Measurements from ENCODE around the gene PJA2. TPM values are rescaled to one million over a fixed set of nuclear protein-coding genes. Genes with fewer than 3 reads are reported as not detected.

PJA2 gene
- total and polyA plus RNA-seq, 11 donors = 19.0 to 108 (median 85.3) TPM

DNA sequence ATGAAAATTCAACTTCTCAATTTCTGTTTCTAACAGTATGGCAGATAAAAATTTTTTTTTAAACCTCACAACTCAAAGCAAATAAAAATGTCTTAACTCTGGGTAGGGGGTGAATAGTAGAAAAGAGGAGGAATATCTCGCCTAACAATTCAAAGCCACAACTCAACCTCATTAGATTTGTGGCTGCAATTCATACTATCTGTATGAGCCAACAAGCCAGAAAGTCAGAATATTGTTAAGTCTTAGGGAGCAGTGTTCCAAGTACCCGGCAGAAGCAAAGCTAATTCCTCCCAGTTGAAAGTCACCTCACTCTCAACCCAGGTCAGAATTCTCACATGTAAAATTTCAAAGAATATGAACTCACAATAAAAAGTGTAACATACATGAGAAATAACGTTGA lies 15.0 kb downstream of the PJA2 start:
- Histone ChIP-seq H3K27ac (no peak overlapping the region), H3K4me1 (peaks cover 0 to 83% (median 20%) of the 10 kb centered on the region in 12 donors), H3K9me3 (no peaks in the 10 kb centered on the region), H3K4me3 (no peak overlapping the region), H3K27me3 (no peaks in the 10 kb centered on the region), H3K36me3 (peaks cover 0 to 4% (median 0%) of the 10 kb centered on the region in 9 donors)
- DNase-seq (no peak), ATAC-seq (no peak)
- no peak for TF ChIP-seq POLR2A (IDR thresholded peaks at IDR 0.05)
- TF ChIP-seq, protein P1, sequence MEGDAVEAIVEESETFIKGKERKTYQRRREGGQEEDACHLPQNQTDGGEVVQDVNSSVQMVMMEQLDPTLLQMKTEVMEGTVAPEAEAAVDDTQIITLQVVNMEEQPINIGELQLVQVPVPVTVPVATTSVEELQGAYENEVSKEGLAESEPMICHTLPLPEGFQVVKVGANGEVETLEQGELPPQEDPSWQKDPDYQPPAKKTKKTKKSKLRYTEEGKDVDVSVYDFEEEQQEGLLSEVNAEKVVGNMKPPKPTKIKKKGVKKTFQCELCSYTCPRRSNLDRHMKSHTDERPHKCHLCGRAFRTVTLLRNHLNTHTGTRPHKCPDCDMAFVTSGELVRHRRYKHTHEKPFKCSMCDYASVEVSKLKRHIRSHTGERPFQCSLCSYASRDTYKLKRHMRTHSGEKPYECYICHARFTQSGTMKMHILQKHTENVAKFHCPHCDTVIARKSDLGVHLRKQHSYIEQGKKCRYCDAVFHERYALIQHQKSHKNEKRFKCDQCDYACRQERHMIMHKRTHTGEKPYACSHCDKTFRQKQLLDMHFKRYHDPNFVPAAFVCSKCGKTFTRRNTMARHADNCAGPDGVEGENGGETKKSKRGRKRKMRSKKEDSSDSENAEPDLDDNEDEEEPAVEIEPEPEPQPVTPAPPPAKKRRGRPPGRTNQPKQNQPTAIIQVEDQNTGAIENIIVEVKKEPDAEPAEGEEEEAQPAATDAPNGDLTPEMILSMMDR (IDR thresholded peaks at IDR 0.05) = no peak
- intact Hi-C loops (cut with DNase I) = no loop called here
- 50 to 71% (median 63%) methylated on average over 3 of the region's 3 CpGs for WGBS, 4 donors

DNA sequence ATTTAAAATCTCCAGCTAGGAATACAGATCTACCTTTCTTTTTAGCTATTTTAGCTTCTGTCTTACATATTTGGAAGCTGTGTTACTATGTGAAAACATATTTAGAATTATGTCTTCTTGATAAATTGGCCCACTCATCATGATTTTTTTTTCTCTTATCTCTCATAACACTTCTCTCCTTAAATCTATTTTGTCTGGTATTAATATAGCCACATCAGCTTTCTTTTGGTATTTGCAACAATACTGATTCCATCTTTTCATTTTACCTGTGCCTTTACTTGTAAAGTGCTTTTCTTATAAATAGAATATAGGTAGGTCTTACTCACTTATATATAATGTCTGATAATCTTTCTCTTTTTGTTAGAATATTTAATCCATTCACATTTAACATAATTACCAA lies 19.6 kb downstream of the PJA2 start:
- intact Hi-C loops (cut with DNase I) = no loop called here
- ATAC-seq (no peak), DNase-seq (no peak)
- Histone ChIP-seq H3K36me3 (no peaks in the 10 kb centered on the region), H3K4me1 (peaks cover 0 to 82% (median 39%) of the 10 kb centered on the region in 12 donors), H3K4me3 (no peak overlapping the region), H3K27me3 (no peaks in the 10 kb centered on the region), H3K9me3 (no peaks in the 10 kb centered on the region), H3K27ac (no peak overlapping the region)
- TF ChIP-seq, protein P1 (IDR thresholded peaks at IDR 0.05) = no peak
- TF ChIP-seq POLR2A (IDR thresholded peaks at IDR 0.05) = no peak

DNA sequence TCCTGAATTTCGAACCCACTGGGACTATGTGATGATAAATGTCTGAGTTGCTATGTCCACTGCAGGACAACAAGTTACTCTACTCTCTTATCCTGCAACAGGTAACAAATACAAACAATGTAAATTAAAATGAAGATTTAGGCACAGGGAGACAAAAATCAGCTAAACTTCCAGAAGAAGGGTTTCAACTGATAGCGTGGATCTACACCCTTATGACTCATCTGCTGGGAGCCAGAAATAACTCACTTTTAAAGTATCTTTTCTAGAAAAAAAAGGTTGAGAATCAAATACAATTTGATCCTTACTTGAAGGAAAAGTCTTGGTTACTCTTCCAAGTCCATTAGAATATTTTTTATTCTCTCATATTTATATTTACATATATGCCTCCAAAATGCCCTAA lies 21.4 kb downstream of the PJA2 start:
- Histone ChIP-seq H3K27me3 (no peaks in the 10 kb centered on the region), H3K4me3 (no peak overlapping the region), H3K9me3 (no peaks in the 10 kb centered on the region), H3K4me1 (peaks cover 0 to 65% (median 35%) of the 10 kb centered on the region in 12 donors), H3K27ac (no peak overlapping the region), H3K36me3 (peaks cover 0 to 5% (median 0%) of the 10 kb centered on the region in 9 donors)
- TF ChIP-seq, protein P1 (IDR thresholded peaks at IDR 0.05) = no peak
- no peak for TF ChIP-seq POLR2A (IDR thresholded peaks at IDR 0.05)
- DNase-seq (no peak), ATAC-seq (no peak)
- 59 to 72% (median 67%) methylated on average over 2 of the region's 2 CpGs for WGBS, 4 donors
- intact Hi-C loops (cut with DNase I) = no loop called here

DNA sequence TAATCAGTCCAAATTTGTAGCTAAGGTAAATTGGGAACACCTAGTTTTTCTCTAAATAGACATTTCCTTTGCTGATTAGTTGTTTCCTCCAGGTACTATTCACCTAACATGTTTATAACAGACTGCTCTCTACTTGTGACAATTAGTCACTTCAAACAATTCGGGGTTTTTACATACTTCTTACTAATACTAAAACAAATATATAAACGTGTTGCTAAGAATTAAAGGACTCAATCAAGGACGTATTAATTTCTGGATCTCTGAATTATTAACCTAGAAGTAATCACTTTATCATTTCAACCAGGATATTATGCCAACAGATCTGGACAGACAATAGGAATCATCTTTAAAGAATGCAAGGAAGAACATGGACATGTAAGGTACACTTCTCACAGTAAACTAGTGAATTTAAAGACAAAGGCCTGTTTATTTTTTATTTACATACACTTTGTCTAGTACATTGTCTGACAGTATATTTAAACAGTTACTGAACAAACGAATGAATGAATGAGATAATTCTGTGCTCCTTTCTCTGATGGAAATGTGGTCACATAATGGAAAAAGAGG lies 22.3 kb downstream of the PJA2 start:
- Histone ChIP-seq H3K27me3 (no peaks in the 10 kb centered on the region), H3K27ac (no peak overlapping the region), H3K36me3 (peaks cover 0 to 14% (median 7%) of the 10 kb centered on the region in 9 donors), H3K4me3 (no peak overlapping the region), H3K4me1 (peaks cover 0 to 57% (median 35%) of the 10 kb centered on the region in 12 donors), H3K9me3 (no peaks in the 10 kb centered on the region)
- ATAC-seq (no peak), DNase-seq (no peak)
- TF ChIP-seq, protein P1 (IDR thresholded peaks at IDR 0.05) = no peak
- TF ChIP-seq POLR2A (IDR thresholded peaks at IDR 0.05) = no peak
- 75 to 81% (median 76%) methylated on average over 4 of the region's 4 CpGs for WGBS, 4 donors
- intact Hi-C loops (cut with DNase I) = no loop called here

All from heart left ventricle (tissue), 16 donors.